GM21390 (cell line): ENCODE data around the gene ANKRD62.
"Not testable (repeated sequence)": the region's sequence is repeated elsewhere in the genome, so short reads cannot be mapped to it uniquely, and the experiment has no call there.

Source experiments
- ATAC-seq: cut with Tn5 transposase; IDR thresholded peaks from one replicate; pipeline ENCODE4 v1.9.1; 2021; ENCODE audit not compliant: unreplicated experiment

Gene ANKRD62

GRCh38 chr18:12065397-12065796, 28.2 kb upstream of the ANKRD62 start:
- no peak for ATAC-seq

GRCh38 chr18:12066910-12067511, 26.6 kb upstream of the ANKRD62 start:
- no peak for ATAC-seq

- no peak for ATAC-seq
These were observed 26.0 kb upstream of the ANKRD62 start for GRCh38 chr18:12067671-12068070.

GRCh38 chr18:12068316-12068949, 25.2 kb upstream of the ANKRD62 start:
- not testable (repeated sequence) for ATAC-seq

GRCh38 chr18:12068950-12069320, 24.7 kb upstream of the ANKRD62 start:
- no peak for ATAC-seq

GRCh38 chr18:12071066-12071465, 22.6 kb upstream of the ANKRD62 start:
- ATAC-seq = not testable (repeated sequence)

- no peak for ATAC-seq
These were observed 20.6 kb upstream of the ANKRD62 start for GRCh38 chr18:12072996-12073395.

GRCh38 chr18:12074736-12075135, 18.9 kb upstream of the ANKRD62 start:
- ATAC-seq = no peak

GRCh38 chr18:12076424-12077140, 17.1 kb upstream of the ANKRD62 start:
- ATAC-seq = no peak

- ATAC-seq = not testable (repeated sequence)
These were observed 15.6 kb upstream of the ANKRD62 start for GRCh38 chr18:12077994-12078393.

GRCh38 chr18:12079491-12080237, 14.0 kb upstream of the ANKRD62 start:
- ATAC-seq = no peak

GRCh38 chr18:12085136-12085535, 8.5 kb upstream of the ANKRD62 start:
- ATAC-seq = no peak

- no peak for ATAC-seq
These were observed 7.9 kb upstream of the ANKRD62 start for GRCh38 chr18:12085786-12086185.

- ATAC-seq = no peak
These were observed 7.4 kb upstream of the ANKRD62 start for GRCh38 chr18:12086249-12086648.

GRCh38 chr18:12086677-12087470, 6.8 kb upstream of the ANKRD62 start:
- no peak for ATAC-seq

- no peak for ATAC-seq
These were observed 6.1 kb upstream of the ANKRD62 start for GRCh38 chr18:12087471-12088025.

GRCh38 chr18:12088096-12088495, 5.5 kb upstream of the ANKRD62 start:
- no peak for ATAC-seq

GRCh38 chr18:12088731-12089375, 4.8 kb upstream of the ANKRD62 start:
- ATAC-seq = no peak

GRCh38 chr18:12091538-12092141, 2.0 kb upstream of the ANKRD62 start:
- ATAC-seq = no peak
